Measurements from ENCODE around the gene FRMD8. TPM values are rescaled to one million over a fixed set of nuclear protein-coding genes. Genes with fewer than 3 reads are reported as not detected.

The FRMD8 gene
- total and polyA plus RNA-seq, 2 donors (not counting 3 experiments of a cell fraction or from before 2014, with no cell fraction given), result 36.4 to 53.9 TPM

DNA sequence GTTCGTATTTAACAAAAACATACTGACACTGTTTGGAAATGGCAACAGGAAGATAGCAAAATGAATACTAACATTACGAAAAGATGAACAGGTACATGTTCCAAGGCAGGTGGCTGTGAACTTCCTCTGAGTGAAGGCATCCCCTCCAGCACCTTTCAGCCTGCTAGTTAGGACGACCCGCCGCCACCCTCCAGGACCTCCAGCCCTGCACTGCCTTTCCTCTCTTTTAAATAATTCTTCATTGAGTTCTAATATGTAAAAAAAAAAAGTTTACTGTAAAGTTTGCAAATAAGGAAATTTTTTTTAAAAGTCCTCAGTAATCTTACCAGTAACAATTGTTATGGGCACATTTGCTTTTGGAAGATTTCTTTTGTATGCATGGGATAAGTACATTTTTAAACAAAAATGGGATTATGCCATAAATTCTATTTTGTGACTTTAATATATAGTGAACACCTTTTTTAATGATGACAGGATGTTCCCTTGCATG is 42.2 kb downstream of the FRMD8 start:
- FAIRE-seq, result no peak
- no peaks in the 10 kb centered on the region for H3K27me3 ChIP-seq (ENCODE audit: control insufficient read depth in 2 of 2, insufficient read depth in 2 of 2, low read length in 2 of 2)
- CTCF ChIA-PET, result interaction anchor here (0.6 to 1.9 kb wide), 3 partner anchors 9 to 82 kb away, joined by 3 to 7 read pairs (median 3); no protein-coding TSS in a partner anchor
- H3K79me2 ChIP-seq (ENCODE audit: control insufficient read depth, insufficient read depth, low read length), result peaks cover 98% of the 10 kb centered on the region
- dilution Hi-C loops (cut with MboI; ENCODE audit: extremely low pct_ligation_motif_present, low sequenced_read_pairs) (no loop called here), intact Hi-C loops (cut with micrococcal nuclease) (loop anchor here (2.0 kb wide), 1 partner anchor 78 kb away; no protein-coding TSS in a partner anchor)
- peaks cover 10% of the 10 kb centered on the region for H4K20me1 ChIP-seq (replicated peaks; ENCODE audit: control insufficient read depth, extremely low read depth, insufficient read depth, low read length)
- POLR2A ChIA-PET, result interaction anchor here (0.6 to 2.5 kb wide), 4 partner anchors 9 to 79 kb away, joined by 3 to 23 read pairs (median 6); partner anchors contain the start of gene MALAT1
- peak; percentile 37 for TF ChIP-seq POLR2AphosphoS5 (IDR thresholded peaks at IDR 0.05; ENCODE audit: insufficient read depth, low read depth, low read length)
- TF ChIP-seq EZH2 (IDR thresholded peaks at IDR 0.05; ENCODE audit: borderline replicate concordance, low read depth, low read length, severe bottlenecking), result no peak
- peaks cover 36% of the 10 kb centered on the region for H3K4me1 ChIP-seq (ENCODE audit: control insufficient read depth, extremely low read depth, insufficient read depth, low read length)
- peaks cover 4 to 8% of the 10 kb centered on the region in 2 experiments for H3K36me3 ChIP-seq (ENCODE audit: control insufficient read depth in 2 of 2, extremely low read depth in 1 of 2, insufficient read depth in 2 of 2, low read length in 2 of 2)
- no TSS peak for BruUV-seq (replicated peaks)
- no peaks in the 10 kb centered on the region for H3K9me3 ChIP-seq (replicated peaks; ENCODE audit: control insufficient read depth, insufficient read depth, low read length)
- peak overlapping the region; percentile 98 for H3K9ac ChIP-seq (replicated peaks; ENCODE audit: extremely low read depth, insufficient read depth, low read length)
- peak overlapping the region; percentile 91 for H3K4me2 ChIP-seq (ENCODE audit: insufficient read depth, low read length)
- DNase-seq (ENCODE audit: low read depth, low spot score), result no peak
- H3K27ac ChIP-seq (ENCODE audit: insufficient read depth, low read depth, low read length), result peak overlapping the region; percentile 45
- no peak overlapping the region for H2AFZ ChIP-seq (ENCODE audit: low read depth, low read length)
- no peaks in the 10 kb centered on the region for H3K9me1 ChIP-seq (replicated peaks; ENCODE audit: control insufficient read depth, extremely low read depth, insufficient read depth, low read length)
- peak overlapping the region in 2 of 3 experiments; percentile 67 to 95 for H3K4me3 ChIP-seq (replicated peaks in 1 of 3; ENCODE audit: insufficient read depth in 1 of 3, low read depth in 1 of 3, low read length in 3 of 3)

DNA sequence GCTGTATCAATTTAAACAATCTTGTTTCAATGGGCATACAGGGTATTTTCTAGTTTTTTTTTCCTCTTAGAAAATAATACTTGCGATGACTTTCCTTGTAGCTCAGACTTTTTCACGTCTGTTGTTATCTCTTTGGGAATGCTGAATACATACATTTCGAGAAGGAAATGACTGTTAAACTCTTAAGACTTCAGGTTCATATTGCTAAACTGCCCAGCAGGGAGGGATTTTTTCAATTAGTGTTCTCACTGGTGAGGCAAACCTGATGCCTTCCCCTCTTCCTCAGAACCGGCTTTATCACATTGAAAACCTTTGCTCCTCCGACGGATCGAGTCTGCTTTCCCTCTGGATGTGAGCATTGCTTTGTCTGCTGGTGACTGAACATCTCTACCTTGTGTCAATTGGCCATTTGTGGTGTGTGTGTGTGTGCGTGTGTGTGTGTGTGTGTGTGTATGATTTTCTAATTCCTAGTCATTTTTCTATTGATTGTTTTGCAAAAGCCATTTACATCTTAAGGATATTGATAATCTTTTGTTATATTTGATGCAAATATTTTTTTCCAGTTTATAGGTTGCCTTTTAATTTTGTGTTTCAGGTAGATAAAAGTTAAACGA is 42.7 kb downstream of the FRMD8 start:
- FAIRE-seq (no peak), DNase-seq (ENCODE audit: low read depth, low spot score) (peak; percentile 70)
- Histone ChIP-seq H3K36me3 (ENCODE audit: control insufficient read depth in 2 of 2, extremely low read depth in 1 of 2, insufficient read depth in 2 of 2, low read length in 2 of 2) (peaks cover 7 to 11% of the 10 kb centered on the region in 2 experiments), H3K9me3 (replicated peaks; ENCODE audit: control insufficient read depth, insufficient read depth, low read length) (no peaks in the 10 kb centered on the region), H3K9ac (replicated peaks; ENCODE audit: extremely low read depth, insufficient read depth, low read length) (peak overlapping the region; percentile 98), H3K9me1 (replicated peaks; ENCODE audit: control insufficient read depth, extremely low read depth, insufficient read depth, low read length) (no peaks in the 10 kb centered on the region), H3K4me1 (ENCODE audit: control insufficient read depth, extremely low read depth, insufficient read depth, low read length) (peaks cover 38% of the 10 kb centered on the region), H2AFZ (ENCODE audit: low read depth, low read length) (no peak overlapping the region), H3K27me3 (ENCODE audit: control insufficient read depth in 2 of 2, insufficient read depth in 2 of 2, low read length in 2 of 2) (no peaks in the 10 kb centered on the region), H3K27ac (ENCODE audit: insufficient read depth, low read depth, low read length) (peak overlapping the region; percentile 45), H3K4me2 (ENCODE audit: insufficient read depth, low read length) (peak overlapping the region; percentile 91), H3K4me3 (replicated peaks in 1 of 3; ENCODE audit: insufficient read depth in 1 of 3, low read depth in 1 of 3, low read length in 3 of 3) (peak overlapping the region in 2 of 3 experiments; percentile 67 to 95), H4K20me1 (replicated peaks; ENCODE audit: control insufficient read depth, extremely low read depth, insufficient read depth, low read length) (peaks cover 10% of the 10 kb centered on the region), H3K79me2 (ENCODE audit: control insufficient read depth, insufficient read depth, low read length) (peaks cover 98% of the 10 kb centered on the region)
- POLR2A ChIA-PET, result interaction anchor here (0.6 to 2.5 kb wide), 7 partner anchors 9 to 79 kb away, joined by 3 to 23 read pairs (median 4); partner anchors contain the start of gene MALAT1
- CTCF ChIA-PET, result interaction anchor here (0.6 to 1.9 kb wide), 4 partner anchors 10 to 81 kb away, joined by 3 to 7 read pairs (median 3); no protein-coding TSS in a partner anchor
- BruUV-seq (replicated peaks), result no TSS peak
- TF ChIP-seq MYC (IDR thresholded peaks at IDR 0.05; ENCODE audit: low read depth, low read length), result no peak
- no peak for TF ChIP-seq EZH2 (IDR thresholded peaks at IDR 0.05; ENCODE audit: borderline replicate concordance, low read depth, low read length, severe bottlenecking)
- TF ChIP-seq, protein P1, sequence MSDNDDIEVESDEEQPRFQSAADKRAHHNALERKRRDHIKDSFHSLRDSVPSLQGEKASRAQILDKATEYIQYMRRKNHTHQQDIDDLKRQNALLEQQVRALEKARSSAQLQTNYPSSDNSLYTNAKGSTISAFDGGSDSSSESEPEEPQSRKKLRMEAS (IDR thresholded peaks at IDR 0.05; ENCODE audit: insufficient read depth, insufficient read length), result no peak
- peak; percentile 21 for TF ChIP-seq POLR2AphosphoS5 (IDR thresholded peaks at IDR 0.05; ENCODE audit: insufficient read depth, low read depth, low read length)
- TF ChIP-seq, protein P2, sequence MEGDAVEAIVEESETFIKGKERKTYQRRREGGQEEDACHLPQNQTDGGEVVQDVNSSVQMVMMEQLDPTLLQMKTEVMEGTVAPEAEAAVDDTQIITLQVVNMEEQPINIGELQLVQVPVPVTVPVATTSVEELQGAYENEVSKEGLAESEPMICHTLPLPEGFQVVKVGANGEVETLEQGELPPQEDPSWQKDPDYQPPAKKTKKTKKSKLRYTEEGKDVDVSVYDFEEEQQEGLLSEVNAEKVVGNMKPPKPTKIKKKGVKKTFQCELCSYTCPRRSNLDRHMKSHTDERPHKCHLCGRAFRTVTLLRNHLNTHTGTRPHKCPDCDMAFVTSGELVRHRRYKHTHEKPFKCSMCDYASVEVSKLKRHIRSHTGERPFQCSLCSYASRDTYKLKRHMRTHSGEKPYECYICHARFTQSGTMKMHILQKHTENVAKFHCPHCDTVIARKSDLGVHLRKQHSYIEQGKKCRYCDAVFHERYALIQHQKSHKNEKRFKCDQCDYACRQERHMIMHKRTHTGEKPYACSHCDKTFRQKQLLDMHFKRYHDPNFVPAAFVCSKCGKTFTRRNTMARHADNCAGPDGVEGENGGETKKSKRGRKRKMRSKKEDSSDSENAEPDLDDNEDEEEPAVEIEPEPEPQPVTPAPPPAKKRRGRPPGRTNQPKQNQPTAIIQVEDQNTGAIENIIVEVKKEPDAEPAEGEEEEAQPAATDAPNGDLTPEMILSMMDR (IDR thresholded peaks at IDR 0.05; ENCODE audit: extremely low read depth in 1 of 2, insufficient read depth in 1 of 2, low read depth in 1 of 2, low read length in 2 of 2), result no peak
- peak; percentile 81 for TF ChIP-seq POLR2A (IDR thresholded peaks at IDR 0.05; ENCODE audit: low read depth, low read length)
- no peak for TF ChIP-seq JUN (IDR thresholded peaks at IDR 0.05; ENCODE audit: borderline replicate concordance, insufficient read depth, insufficient read length, low read depth)
- TF ChIP-seq FOS (IDR thresholded peaks at IDR 0.05; ENCODE audit: borderline replicate concordance, insufficient read depth, low read length), result no peak
- TF ChIP-seq GATA2 (IDR thresholded peaks at IDR 0.05; ENCODE audit: insufficient read depth, insufficient read length, low read depth, low read length), result no peak
- dilution Hi-C loops (cut with MboI; ENCODE audit: extremely low pct_ligation_motif_present, low sequenced_read_pairs), result no loop called here
- intact Hi-C loops (cut with micrococcal nuclease), result loop anchor here (2.0 kb wide), 1 partner anchor 78 kb away; no protein-coding TSS in a partner anchor
